ENCODE measurements around the gene FAT1.

FAT1 gene

DNA sequence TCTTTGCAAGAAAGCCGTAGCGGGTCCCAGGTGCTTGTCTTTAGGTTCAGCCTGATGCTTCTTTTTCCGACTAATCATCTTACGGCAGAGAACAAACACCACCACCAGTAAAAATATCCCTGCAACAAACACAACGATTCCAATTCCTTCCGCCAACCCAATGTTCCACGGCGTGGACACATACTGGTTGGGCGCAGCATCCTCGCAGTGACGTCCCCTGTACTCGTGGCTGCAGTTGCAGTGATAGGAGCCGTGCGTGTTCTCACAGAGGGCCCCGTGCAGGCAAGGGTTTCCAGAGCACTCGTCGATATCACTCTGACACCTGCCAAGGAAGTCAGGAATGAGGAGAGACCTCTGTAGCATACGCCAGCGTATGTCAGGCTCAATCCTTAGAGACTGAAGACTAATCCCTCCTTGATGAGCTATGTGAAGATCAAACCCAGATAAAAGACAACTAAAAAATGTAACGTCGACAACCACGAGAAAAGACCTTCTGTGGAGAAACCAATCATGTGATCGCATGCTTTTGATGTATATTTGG lies 126.7 kb downstream of the FAT1 start:
- no peaks in the 10 kb centered on the region for H3K79me2 ChIP-seq
- H3K4me1 ChIP-seq: no peaks in the 10 kb centered on the region
- H3K9ac ChIP-seq: no peak overlapping the region
- no peak overlapping the region for H3K4me3 ChIP-seq (ENCODE audit: low read depth, low read length)
- no peaks in the 10 kb centered on the region for H3K36me3 ChIP-seq (ENCODE audit: control insufficient read depth, insufficient read depth, low read length)
- no peak for TF ChIP-seq CTCF (IDR thresholded peaks at IDR 0.05)
- no peak overlapping the region for H2AFZ ChIP-seq
- no peak overlapping the region for H3K27ac ChIP-seq
- H3K9me3 ChIP-seq (ENCODE audit: control insufficient read depth, low read length): no peaks in the 10 kb centered on the region
- no peaks in the 10 kb centered on the region for H3K27me3 ChIP-seq (ENCODE audit: control insufficient read depth, insufficient read depth, low read length)
- H3K4me2 ChIP-seq (ENCODE audit: low read length): no peak overlapping the region

DNA sequence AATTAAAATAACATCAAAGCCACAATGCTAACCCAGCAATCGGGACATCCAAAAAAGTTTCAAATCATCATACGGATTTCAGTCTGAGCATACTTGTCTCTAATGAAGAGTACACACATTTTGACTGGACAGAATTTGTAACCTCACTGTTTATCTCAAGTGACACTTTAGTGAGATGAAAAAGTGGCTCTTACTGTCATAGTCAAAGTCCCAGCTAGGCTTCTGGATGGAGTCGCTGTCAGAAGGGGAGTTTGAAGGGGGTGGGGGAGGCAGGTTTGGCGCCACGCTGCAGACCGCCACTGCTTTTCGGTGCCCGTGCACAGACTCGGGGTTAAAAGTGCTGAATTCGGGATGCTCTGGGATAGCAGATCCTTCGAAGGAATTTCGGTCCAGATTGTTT lies 127.3 kb downstream of the FAT1 start:
- Histone ChIP-seq H3K27me3 (ENCODE audit: control insufficient read depth, insufficient read depth, low read length) (no peaks in the 10 kb centered on the region), H3K4me2 (ENCODE audit: low read length) (no peak overlapping the region), H3K27ac (no peak overlapping the region), H3K4me3 (ENCODE audit: low read depth, low read length) (no peak overlapping the region), H3K36me3 (ENCODE audit: control insufficient read depth, insufficient read depth, low read length) (no peaks in the 10 kb centered on the region), H3K79me2 (no peaks in the 10 kb centered on the region), H2AFZ (no peak overlapping the region), H3K9me3 (ENCODE audit: control insufficient read depth, low read length) (no peaks in the 10 kb centered on the region), H3K9ac (no peak overlapping the region), H3K4me1 (no peaks in the 10 kb centered on the region)
- TF ChIP-seq CTCF (IDR thresholded peaks at IDR 0.05): no peak

DNA sequence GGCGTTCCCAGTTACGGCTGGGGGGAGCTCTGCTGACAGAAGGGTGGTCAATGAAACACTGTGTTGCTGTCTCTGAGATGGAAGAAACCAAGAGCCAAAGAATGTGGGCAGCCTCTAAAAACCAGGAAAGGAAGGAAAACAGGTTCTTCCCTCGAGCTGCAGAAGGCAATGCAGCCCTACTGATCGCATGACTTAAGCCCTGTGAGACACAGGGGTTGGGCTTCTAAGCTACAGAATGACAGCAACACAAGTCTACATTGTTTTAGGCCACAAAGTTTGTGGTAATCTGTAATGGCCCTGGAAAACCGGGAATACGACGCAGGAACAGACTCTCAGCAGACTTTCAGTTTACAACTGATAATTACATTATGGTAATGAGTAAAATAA lies 130.1 kb downstream of the FAT1 start:
- Histone ChIP-seq H2AFZ (no peak overlapping the region), H3K9ac (no peak overlapping the region), H3K27ac (no peak overlapping the region), H3K79me2 (no peaks in the 10 kb centered on the region), H3K4me2 (ENCODE audit: low read length) (no peak overlapping the region), H3K9me3 (ENCODE audit: control insufficient read depth, low read length) (no peaks in the 10 kb centered on the region), H3K27me3 (ENCODE audit: control insufficient read depth, insufficient read depth, low read length) (no peaks in the 10 kb centered on the region), H3K36me3 (ENCODE audit: control insufficient read depth, insufficient read depth, low read length) (no peaks in the 10 kb centered on the region), H3K4me3 (ENCODE audit: low read depth, low read length) (no peak overlapping the region), H3K4me1 (no peaks in the 10 kb centered on the region)
- no peak for TF ChIP-seq CTCF (IDR thresholded peaks at IDR 0.05)

DNA sequence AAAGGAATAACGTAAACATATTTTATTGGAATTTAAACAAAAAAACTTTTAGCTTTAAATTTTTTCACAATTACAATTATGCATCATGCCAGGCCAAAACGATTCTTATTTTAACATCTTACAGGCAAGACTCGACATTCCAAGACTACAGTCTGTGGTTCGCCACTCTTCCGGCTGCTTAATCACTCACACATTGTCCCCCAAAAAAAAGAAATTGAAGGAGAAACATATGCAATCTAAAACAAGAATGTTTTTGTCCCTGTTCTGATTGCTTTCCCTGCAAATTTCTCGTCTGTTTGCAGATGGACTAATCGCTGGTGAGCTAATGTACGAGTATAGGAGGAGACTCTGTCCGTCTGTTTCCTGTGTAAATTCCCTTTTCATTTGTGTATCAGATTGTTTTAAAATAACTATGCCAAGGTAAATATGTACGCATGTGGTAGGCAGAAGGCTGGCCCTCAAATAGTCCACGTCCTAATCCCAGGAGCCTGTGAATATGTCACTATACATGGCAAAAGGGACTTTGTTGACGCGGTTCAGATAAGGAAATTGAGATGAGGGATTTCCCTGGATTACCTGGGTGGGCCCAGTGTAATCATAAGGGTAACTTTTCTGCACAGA lies 130.6 kb downstream of the FAT1 start:
- TF ChIP-seq CTCF (IDR thresholded peaks at IDR 0.05): no peak
- Histone ChIP-seq H3K36me3 (ENCODE audit: control insufficient read depth, insufficient read depth, low read length) (no peaks in the 10 kb centered on the region), H3K4me1 (no peaks in the 10 kb centered on the region), H3K27me3 (ENCODE audit: control insufficient read depth, insufficient read depth, low read length) (no peaks in the 10 kb centered on the region), H3K4me2 (ENCODE audit: low read length) (no peak overlapping the region), H3K4me3 (ENCODE audit: low read depth, low read length) (no peak overlapping the region), H3K9me3 (ENCODE audit: control insufficient read depth, low read length) (no peaks in the 10 kb centered on the region), H3K27ac (no peak overlapping the region), H3K9ac (no peak overlapping the region), H2AFZ (no peak overlapping the region), H3K79me2 (no peaks in the 10 kb centered on the region)

DNA sequence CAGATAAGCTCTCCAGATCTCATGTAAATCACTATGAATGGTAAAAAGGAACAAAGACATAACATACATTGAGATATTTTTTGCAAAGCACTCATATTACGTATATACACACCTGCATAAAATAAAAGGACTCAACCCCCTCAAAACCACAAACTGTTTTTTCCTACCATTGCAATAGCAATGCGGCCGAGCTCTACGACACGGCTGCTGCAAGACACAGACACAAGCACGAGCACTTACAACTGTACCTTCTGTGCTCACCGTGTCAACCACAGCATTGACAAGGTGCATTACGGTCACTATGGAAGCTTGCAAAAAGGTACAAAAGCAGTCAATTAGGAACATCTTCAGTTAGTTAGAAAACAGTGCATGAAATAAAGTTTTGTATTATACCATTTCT lies 131.2 kb downstream of the FAT1 start:
- Histone ChIP-seq H3K4me2 (ENCODE audit: low read length) (no peak overlapping the region), H3K36me3 (ENCODE audit: control insufficient read depth, insufficient read depth, low read length) (no peaks in the 10 kb centered on the region), H3K4me3 (ENCODE audit: low read depth, low read length) (no peak overlapping the region), H2AFZ (no peak overlapping the region), H3K9ac (no peak overlapping the region), H3K27ac (no peak overlapping the region), H3K79me2 (no peaks in the 10 kb centered on the region), H3K27me3 (ENCODE audit: control insufficient read depth, insufficient read depth, low read length) (no peaks in the 10 kb centered on the region), H3K9me3 (ENCODE audit: control insufficient read depth, low read length) (no peaks in the 10 kb centered on the region), H3K4me1 (no peaks in the 10 kb centered on the region)
- no peak for TF ChIP-seq CTCF (IDR thresholded peaks at IDR 0.05)

All from parathyroid adenoma (tissue), 2 donors.